Coronary artery (tissue), 2 donors: ENCODE data around the gene MAST4.

Experiments used
- DNase-seq: peaks from one replicate; pipeline ENCODE4 v3.0.0-alpha.2; 2017; ENCODE audit warnings: low spot score
- H3K27ac ChIP-seq, 2 donors: fragments of 200-600 bp; sonication (generic); one replicate each; pipeline ENCODE4 v1.5.1; 2016 to 2019
- H3K4me3 ChIP-seq: fragments of 200-600 bp; sonication (generic); 2 replicates; pipeline ENCODE4 v1.5.1; 2016; ENCODE audit warnings: mild to moderate bottlenecking, moderate library complexity
- CTCF ChIP-seq: fragments of 200-600 bp; sonication (generic); IDR thresholded peaks from one replicate; pipeline ENCODE4 v1.5.1; 2019; ENCODE audit warnings: antibody characterized with exemption

The MAST4 gene

GRCh38 chr5:66908230-66908629, 312.0 kb downstream of the MAST4 start:
- no peak for TF ChIP-seq CTCF
- no peak overlapping the region for H3K27ac ChIP-seq
- no peak overlapping the region for H3K4me3 ChIP-seq
- no peak for DNase-seq

- DNase-seq, result no peak
- no peak overlapping the region for H3K4me3 ChIP-seq
- no peak for TF ChIP-seq CTCF
- H3K27ac ChIP-seq, result no peak overlapping the region
These were observed 313.2 kb downstream of the MAST4 start for GRCh38 chr5:66909364-66909763.

GRCh38 chr5:66912787-66913186, 316.6 kb downstream of the MAST4 start:
- H3K27ac ChIP-seq, result no peak overlapping the region
- no peak for TF ChIP-seq CTCF
- no peak overlapping the region for H3K4me3 ChIP-seq
- no peak for DNase-seq

- no peak overlapping the region for H3K4me3 ChIP-seq
- no peak for DNase-seq
- no peak for TF ChIP-seq CTCF
- H3K27ac ChIP-seq, result no peak overlapping the region
These were observed 319.3 kb downstream of the MAST4 start for GRCh38 chr5:66915531-66915930.

- no peak overlapping the region for H3K27ac ChIP-seq
- H3K4me3 ChIP-seq, result no peak overlapping the region
- no peak for DNase-seq
- no peak for TF ChIP-seq CTCF
These were observed 326.7 kb downstream of the MAST4 start for GRCh38 chr5:66922881-66923280.

GRCh38 chr5:66923457-66923856, 327.3 kb downstream of the MAST4 start:
- H3K27ac ChIP-seq, result no peak overlapping the region
- no peak for DNase-seq
- no peak for TF ChIP-seq CTCF

GRCh38 chr5:66923922-66924321, 327.7 kb downstream of the MAST4 start:
- no peak for TF ChIP-seq CTCF
- DNase-seq, result no peak
- H3K27ac ChIP-seq, result no peak overlapping the region
- H3K4me3 ChIP-seq, result no peak overlapping the region

More at GRCh38 chr5:66923457-66923856, 327.3 kb downstream of the MAST4 start:
- H3K4me3 ChIP-seq, result no peak overlapping the region
